HL-60/S4 treated with retinoic acid at 250 ng/mL for 4 days and 3 days (cell line): ENCODE measurements around the gene FEZ2.
"Not testable (repeated sequence)": the region's sequence is repeated elsewhere in the genome, so short reads cannot be mapped to it uniquely, and the experiment has no call there.

Experiments used
- in situ Hi-C: fragments of 300-500 bp; cut with MboI; formaldehyde crosslinking; loops from 2 replicates; pipeline ENCODE4 v1.7.0; 2022; ENCODE audit warnings: low sequenced_read_pairs

Gene FEZ2

GRCh38 chr2:36597532-36598377 is at the start of gene FEZ2:
Gene FEZ2 (minus strand): TSS chr2:36598168. CDS start chr2:36598142, 26 bp downstream.
- in situ Hi-C loops, result no loop called here

- in situ Hi-C loops, result no loop called here
These were observed 37.1 kb upstream of the FEZ2 start for GRCh38 chr2:36634981-36635597.

- in situ Hi-C loops, result no loop called here
These were observed 35.6 kb upstream of the FEZ2 start for GRCh38 chr2:36633470-36634092.

GRCh38 chr2:36626756-36627155 is 28.8 kb upstream of the FEZ2 start:
- in situ Hi-C loops, result no loop called here

GRCh38 chr2:36626071-36626470 is 28.1 kb upstream of the FEZ2 start:
- in situ Hi-C loops, result no loop called here

- in situ Hi-C loops, result no loop called here
These were observed 27.3 kb upstream of the FEZ2 start for GRCh38 chr2:36625304-36625703.

DNA sequence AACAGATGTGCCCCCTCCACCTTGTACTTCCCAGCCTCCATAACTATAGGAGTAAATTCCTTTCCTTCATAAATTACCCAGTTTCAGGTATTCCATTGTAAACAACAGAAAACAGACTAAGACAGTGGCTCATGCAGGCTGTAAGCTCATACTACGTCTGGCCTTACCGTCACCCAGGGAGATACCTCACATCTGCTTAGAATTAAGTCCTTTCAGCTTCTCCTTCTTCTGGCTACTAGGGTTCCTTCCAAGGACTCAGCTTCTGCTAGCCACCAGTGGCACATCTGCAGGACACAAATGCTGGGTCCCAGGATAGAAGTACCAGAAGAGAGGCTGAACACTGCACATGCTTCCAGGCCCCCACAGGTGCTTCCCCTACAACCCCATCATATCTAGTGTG is 22.4 kb upstream of the FEZ2 start:
- in situ Hi-C loops, result no loop called here

- in situ Hi-C loops, result no loop called here
These were observed 20.4 kb upstream of the FEZ2 start for GRCh38 chr2:36618381-36618780.

DNA sequence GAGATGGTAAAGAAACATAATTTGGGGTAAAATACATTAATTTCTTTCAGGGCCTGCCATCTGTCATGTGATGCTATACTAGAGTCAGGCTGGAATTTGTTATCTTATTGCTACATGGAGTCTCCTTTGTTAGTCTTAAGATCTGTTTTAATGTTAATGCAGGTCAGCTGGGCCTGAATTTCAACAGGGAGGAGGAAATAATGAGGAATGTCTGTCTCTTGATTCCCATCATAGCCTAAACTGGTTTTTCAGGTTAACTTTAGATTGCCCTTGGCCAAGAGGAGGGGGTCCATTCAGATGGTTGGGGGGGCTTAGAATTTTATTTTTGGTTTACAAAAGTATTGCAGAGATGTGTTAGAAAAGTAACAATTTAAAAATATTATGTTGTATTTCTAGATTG is 19.0 kb upstream of the FEZ2 start:
- in situ Hi-C loops, result no loop called here

DNA sequence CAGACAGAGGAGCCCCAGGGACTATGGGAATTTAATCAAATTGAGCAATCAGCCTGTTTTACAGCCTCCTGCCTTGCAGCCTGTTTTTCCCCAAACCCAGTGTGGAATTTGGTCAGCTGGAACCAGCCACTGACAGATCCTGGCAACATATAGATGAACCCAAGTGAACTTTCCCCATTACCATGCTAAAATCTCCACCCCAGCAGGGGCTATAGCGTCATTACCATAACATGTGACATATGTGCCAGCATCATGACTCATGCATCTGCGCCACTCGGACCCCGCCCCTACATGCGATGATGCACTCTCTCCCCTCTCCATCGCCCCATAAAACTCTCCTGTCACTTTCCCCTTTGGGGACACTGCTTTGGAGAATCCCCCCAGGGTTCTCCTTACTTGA is 17.3 kb upstream of the FEZ2 start:
- in situ Hi-C loops, result no loop called here

DNA sequence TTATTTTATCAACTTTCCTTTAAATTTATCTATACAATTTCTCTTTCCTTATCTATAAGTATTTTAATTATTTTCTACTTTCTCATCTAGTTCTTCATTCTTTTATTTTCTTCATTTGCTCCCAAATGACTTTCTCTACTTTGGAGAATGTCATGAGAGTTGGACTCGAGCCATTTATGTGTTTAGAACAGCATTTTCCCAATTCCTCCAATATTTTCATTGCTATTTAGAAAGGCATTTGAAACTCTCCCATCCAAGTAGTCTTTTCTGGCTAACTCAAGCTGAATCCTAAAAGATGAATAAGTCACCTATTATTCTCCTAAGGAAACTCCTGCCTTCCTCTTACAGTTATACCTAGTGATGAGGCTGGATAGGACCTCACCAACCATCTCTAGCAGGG is 15.8 kb upstream of the FEZ2 start:
- in situ Hi-C loops, result no loop called here

- in situ Hi-C loops, result no loop called here
These were observed 13.5 kb upstream of the FEZ2 start for GRCh38 chr2:36611316-36611990.

- in situ Hi-C loops, result no loop called here
These were observed 11.5 kb upstream of the FEZ2 start for GRCh38 chr2:36609507-36609906.

DNA sequence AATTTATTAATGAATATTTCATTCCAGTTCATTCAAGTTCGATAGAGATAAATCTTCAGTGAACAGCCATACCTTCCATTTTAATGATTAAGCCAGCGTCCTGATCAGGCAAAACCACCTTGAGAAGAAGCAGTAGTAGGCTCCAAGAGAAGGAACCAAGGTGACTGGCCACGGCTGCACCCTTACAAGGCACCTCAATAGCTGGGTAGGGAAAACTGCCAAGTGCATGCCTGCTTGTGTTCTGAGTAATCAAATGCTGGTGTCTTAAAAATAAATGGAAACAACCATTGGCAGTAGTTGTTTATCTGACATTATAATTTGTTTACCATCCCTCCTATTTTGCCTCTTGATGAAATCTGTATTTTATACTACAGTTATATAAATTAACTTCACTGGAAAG is 10.0 kb upstream of the FEZ2 start:
- in situ Hi-C loops, result no loop called here

- in situ Hi-C loops, result no loop called here
These were observed 9.0 kb upstream of the FEZ2 start for GRCh38 chr2:36606925-36607324.

- in situ Hi-C loops, result no loop called here
These were observed 7.3 kb upstream of the FEZ2 start for GRCh38 chr2:36605273-36605672.

GRCh38 chr2:36603629-36604028 is 5.7 kb upstream of the FEZ2 start:
- in situ Hi-C loops, result not testable (repeated sequence)

- in situ Hi-C loops, result no loop called here
These were observed 901 bp downstream of the FEZ2 start for GRCh38 chr2:36597003-36597531.

- in situ Hi-C loops, result no loop called here
These were observed 1.6 kb downstream of the FEZ2 start for GRCh38 chr2:36596397-36596796.

- in situ Hi-C loops, result no loop called here
These were observed 3.1 kb downstream of the FEZ2 start for GRCh38 chr2:36594849-36595248.

- in situ Hi-C loops, result no loop called here
These were observed 8.7 kb downstream of the FEZ2 start for GRCh38 chr2:36589230-36589630.
